ENCODE data around the gene C1orf159. TPM values are rescaled to one million over a fixed set of nuclear protein-coding genes. Genes with fewer than 3 reads are reported as not detected.
A peak's percentile ranks its signal among the peaks of the same experiment; 100 is the strongest.

C1orf159 gene
- polyA plus RNA-seq: 31.5 and 52.6 TPM in 2 replicates
- 18.6 and 20.7 TPM in 2 replicates for polyA minus RNA-seq

- Histone ChIP-seq H3K36me3 (ENCODE audit: insufficient read depth, low read length) (no peaks in the 10 kb centered on the region), H3F3A (ENCODE audit: insufficient read depth, low read length, poor library complexity, severe bottlenecking) (no peaks in the 10 kb centered on the region), H3K27ac (ENCODE audit: low read length) (peak within 1 kb of the TSS; percentile 31), H3K79me2 (replicated peaks; ENCODE audit: insufficient read depth, low read length) (no peaks in the 10 kb centered on the region), H4K20me1 (ENCODE audit: insufficient read depth) (no peaks in the 10 kb centered on the region), H3K9ac (ENCODE audit: low read length) (peak within 1 kb of the TSS; percentile 74), H3K4me3 (ENCODE audit: low read length) (peak within 1 kb of the TSS; percentile 81), H3K9me3 (ENCODE audit: low read length) (no peaks in the 10 kb centered on the region), H2AFZ (ENCODE audit: low read depth, low read length) (no peak within 1 kb of the TSS), H3K9me2 (ENCODE audit: insufficient read depth, low read length) (no peaks in the 10 kb centered on the region), H3K4me2 (ENCODE audit: low read length) (peak within 1 kb of the TSS; percentile 78), H3K27me3 (ENCODE audit: insufficient read depth, low read depth, low read length) (peaks cover 5% of the 10 kb centered on the region)
- TF ChIP-seq RAD21 (conservative IDR thresholded peaks at IDR 0.05) (peak; percentile 49), SMC3 (conservative IDR thresholded peaks at IDR 0.05; ENCODE audit: poor library complexity) (no peak), EZH2 (IDR thresholded peaks at IDR 0.05; ENCODE audit: borderline replicate concordance, insufficient read depth, low read length, poor library complexity, severe bottlenecking) (no peak), TAF1 (IDR thresholded peaks at IDR 0.05; ENCODE audit: low read depth) (no peak), MXI1 (conservative IDR thresholded peaks at IDR 0.05; ENCODE audit: poor library complexity, severe bottlenecking) (peak; percentile 98), EP300 (conservative IDR thresholded peaks at IDR 0.05; ENCODE audit: poor library complexity, severe bottlenecking) (peak; percentile 48), POLR2AphosphoS5 (IDR thresholded peaks at IDR 0.05) (peak; percentile 77)
- TF ChIP-seq, protein P1, sequence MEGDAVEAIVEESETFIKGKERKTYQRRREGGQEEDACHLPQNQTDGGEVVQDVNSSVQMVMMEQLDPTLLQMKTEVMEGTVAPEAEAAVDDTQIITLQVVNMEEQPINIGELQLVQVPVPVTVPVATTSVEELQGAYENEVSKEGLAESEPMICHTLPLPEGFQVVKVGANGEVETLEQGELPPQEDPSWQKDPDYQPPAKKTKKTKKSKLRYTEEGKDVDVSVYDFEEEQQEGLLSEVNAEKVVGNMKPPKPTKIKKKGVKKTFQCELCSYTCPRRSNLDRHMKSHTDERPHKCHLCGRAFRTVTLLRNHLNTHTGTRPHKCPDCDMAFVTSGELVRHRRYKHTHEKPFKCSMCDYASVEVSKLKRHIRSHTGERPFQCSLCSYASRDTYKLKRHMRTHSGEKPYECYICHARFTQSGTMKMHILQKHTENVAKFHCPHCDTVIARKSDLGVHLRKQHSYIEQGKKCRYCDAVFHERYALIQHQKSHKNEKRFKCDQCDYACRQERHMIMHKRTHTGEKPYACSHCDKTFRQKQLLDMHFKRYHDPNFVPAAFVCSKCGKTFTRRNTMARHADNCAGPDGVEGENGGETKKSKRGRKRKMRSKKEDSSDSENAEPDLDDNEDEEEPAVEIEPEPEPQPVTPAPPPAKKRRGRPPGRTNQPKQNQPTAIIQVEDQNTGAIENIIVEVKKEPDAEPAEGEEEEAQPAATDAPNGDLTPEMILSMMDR (IDR thresholded peaks at IDR 0.05; ENCODE audit: poor library complexity, severe bottlenecking): peak; percentile 25
- TF ChIP-seq, protein P2, sequence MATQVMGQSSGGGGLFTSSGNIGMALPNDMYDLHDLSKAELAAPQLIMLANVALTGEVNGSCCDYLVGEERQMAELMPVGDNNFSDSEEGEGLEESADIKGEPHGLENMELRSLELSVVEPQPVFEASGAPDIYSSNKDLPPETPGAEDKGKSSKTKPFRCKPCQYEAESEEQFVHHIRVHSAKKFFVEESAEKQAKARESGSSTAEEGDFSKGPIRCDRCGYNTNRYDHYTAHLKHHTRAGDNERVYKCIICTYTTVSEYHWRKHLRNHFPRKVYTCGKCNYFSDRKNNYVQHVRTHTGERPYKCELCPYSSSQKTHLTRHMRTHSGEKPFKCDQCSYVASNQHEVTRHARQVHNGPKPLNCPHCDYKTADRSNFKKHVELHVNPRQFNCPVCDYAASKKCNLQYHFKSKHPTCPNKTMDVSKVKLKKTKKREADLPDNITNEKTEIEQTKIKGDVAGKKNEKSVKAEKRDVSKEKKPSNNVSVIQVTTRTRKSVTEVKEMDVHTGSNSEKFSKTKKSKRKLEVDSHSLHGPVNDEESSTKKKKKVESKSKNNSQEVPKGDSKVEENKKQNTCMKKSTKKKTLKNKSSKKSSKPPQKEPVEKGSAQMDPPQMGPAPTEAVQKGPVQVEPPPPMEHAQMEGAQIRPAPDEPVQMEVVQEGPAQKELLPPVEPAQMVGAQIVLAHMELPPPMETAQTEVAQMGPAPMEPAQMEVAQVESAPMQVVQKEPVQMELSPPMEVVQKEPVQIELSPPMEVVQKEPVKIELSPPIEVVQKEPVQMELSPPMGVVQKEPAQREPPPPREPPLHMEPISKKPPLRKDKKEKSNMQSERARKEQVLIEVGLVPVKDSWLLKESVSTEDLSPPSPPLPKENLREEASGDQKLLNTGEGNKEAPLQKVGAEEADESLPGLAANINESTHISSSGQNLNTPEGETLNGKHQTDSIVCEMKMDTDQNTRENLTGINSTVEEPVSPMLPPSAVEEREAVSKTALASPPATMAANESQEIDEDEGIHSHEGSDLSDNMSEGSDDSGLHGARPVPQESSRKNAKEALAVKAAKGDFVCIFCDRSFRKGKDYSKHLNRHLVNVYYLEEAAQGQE (IDR thresholded peaks at IDR 0.05; ENCODE audit: borderline replicate concordance): no peak
These were observed at the start of gene C1orf159 for GRCh38 chr1:1115786-1116700. C1orf159 (minus strand) TSS chr1:1116089; CDS start chr1:1091543, 24,546 bp downstream.

GRCh38 chr1:1165485-1165884 is 49.6 kb upstream of the C1orf159 start:
- H3K4me3 ChIP-seq (ENCODE audit: low read length): no peak overlapping the region
- H3K27ac ChIP-seq (ENCODE audit: low read length): no peak overlapping the region
- H2AFZ ChIP-seq (ENCODE audit: low read depth, low read length): no peak overlapping the region
- H3F3A ChIP-seq (ENCODE audit: insufficient read depth, low read length, poor library complexity, severe bottlenecking): no peaks in the 10 kb centered on the region
- H3K79me2 ChIP-seq (replicated peaks; ENCODE audit: insufficient read depth, low read length): no peaks in the 10 kb centered on the region
- no peak overlapping the region for H3K4me2 ChIP-seq (ENCODE audit: low read length)
- no peaks in the 10 kb centered on the region for H4K20me1 ChIP-seq (ENCODE audit: insufficient read depth)
- H3K9me3 ChIP-seq (ENCODE audit: low read length): no peaks in the 10 kb centered on the region
- TF ChIP-seq MXI1 (conservative IDR thresholded peaks at IDR 0.05; ENCODE audit: poor library complexity, severe bottlenecking) (no peak), RAD21 (conservative IDR thresholded peaks at IDR 0.05) (no peak), POLR2AphosphoS5 (IDR thresholded peaks at IDR 0.05) (no peak), EZH2 (IDR thresholded peaks at IDR 0.05; ENCODE audit: borderline replicate concordance, insufficient read depth, low read length, poor library complexity, severe bottlenecking) (no peak), SMC3 (conservative IDR thresholded peaks at IDR 0.05; ENCODE audit: poor library complexity) (no peak), TAF1 (IDR thresholded peaks at IDR 0.05; ENCODE audit: low read depth) (no peak), EP300 (conservative IDR thresholded peaks at IDR 0.05; ENCODE audit: poor library complexity, severe bottlenecking) (no peak)
- TF ChIP-seq, protein P1 (IDR thresholded peaks at IDR 0.05; ENCODE audit: poor library complexity, severe bottlenecking): no peak
- TF ChIP-seq, protein P2 (IDR thresholded peaks at IDR 0.05; ENCODE audit: borderline replicate concordance): no peak
- no peaks in the 10 kb centered on the region for H3K27me3 ChIP-seq (ENCODE audit: insufficient read depth, low read depth, low read length)
- no peaks in the 10 kb centered on the region for H3K36me3 ChIP-seq (ENCODE audit: insufficient read depth, low read length)
- no peak overlapping the region for H3K9ac ChIP-seq (ENCODE audit: low read length)
- no peaks in the 10 kb centered on the region for H3K9me2 ChIP-seq (ENCODE audit: insufficient read depth, low read length)

All from neural cell (in vitro differentiated cells).